HFFc6 (cell line): ENCODE results near the gene NIFK. TPM values are rescaled to one million over a fixed set of nuclear protein-coding genes. Genes with fewer than 3 reads are reported as not detected.
A peak's percentile ranks its signal among the peaks of the same experiment; 100 is the strongest.

Experiments
- DNase-seq: peaks from one replicate; pipeline ENCODE4 v3.0.0-alpha.2; 2018
- H3K27ac Mint-ChIP-seq: 2 replicates; pipeline ENCODE4 v1.8.0; 2020; ENCODE audit warnings: mild to moderate bottlenecking, mixed read lengths
- H3K27me3 Mint-ChIP-seq: 2 replicates; pipeline ENCODE4 v1.8.0; 2021; ENCODE audit warnings: mild to moderate bottlenecking, moderate library complexity, mixed read lengths; ENCODE audit not compliant: insufficient read depth
- H3K36me3 Mint-ChIP-seq: 2 replicates; pipeline ENCODE4 v1.8.0; 2021; ENCODE audit warnings: low read depth, mixed read lengths
- H3K4me1 Mint-ChIP-seq: 2 replicates; pipeline ENCODE4 v1.8.0; 2020; ENCODE audit warnings: low read depth, mixed read lengths
- H3K4me3 Mint-ChIP-seq: 2 replicates; pipeline ENCODE4 v1.8.0; 2020; ENCODE audit warnings: mild to moderate bottlenecking, moderate library complexity, mixed read lengths
- H3K9me3 Mint-ChIP-seq: 2 replicates; pipeline ENCODE4 v1.8.0; 2020; ENCODE audit warnings: mild to moderate bottlenecking, mixed read lengths
- total RNA-seq, 6 experiments: library from RNA; stranded (reverse); fragmentation: NEBNext Ultra II Directional; extraction: Animal tissue kit (Norgen Biotek cat#: 25700); gene quantifications; 2 replicates in 1 of 6; 3 replicates in 5 of 6; pipeline ENCODE4 v1.2.3, GENCODE V29; 2021
- TF ChIP-seq, protein P1 (sequence below): fragments of 200-600 bp; sonication (generic); IDR thresholded peaks from 2 replicates; pipeline ENCODE4 v1.5.0; 2021; ENCODE audit warnings: antibody characterized with exemption, mild to moderate bottlenecking

Gene NIFK
- total RNA-seq, 6 experiments from 2014 or later, result 67.2 to 82.4 (median 73.3) TPM

DNA sequence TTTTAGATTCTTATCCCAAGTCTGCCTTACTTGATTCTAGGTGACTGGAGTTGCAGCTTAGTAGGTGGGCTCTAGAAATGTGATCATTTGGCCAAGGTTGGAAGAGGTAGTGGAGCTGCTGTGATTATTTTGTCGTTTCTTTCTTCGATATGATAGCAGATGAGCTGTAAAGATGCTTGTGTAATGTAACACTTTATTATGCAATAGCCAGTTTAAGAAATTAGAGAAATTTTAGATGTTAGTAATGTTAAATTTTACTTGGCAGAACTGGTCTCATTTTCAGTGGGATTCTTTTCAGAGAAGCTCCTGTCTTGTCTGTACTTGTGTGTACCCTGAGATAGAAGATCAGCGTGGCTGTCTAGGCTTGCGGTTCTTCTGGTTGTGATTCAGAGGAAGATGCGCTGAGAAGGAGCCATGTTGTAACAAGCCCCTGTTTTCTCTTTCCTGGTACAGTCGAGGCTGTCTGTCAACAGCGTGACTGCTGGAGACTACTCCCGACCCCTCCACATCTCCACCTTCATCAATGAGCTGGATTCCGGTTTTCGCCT is 28.1 kb upstream of the NIFK start:
- no peak overlapping the region for H3K4me3 Mint-ChIP-seq
- DNase-seq, result no peak
- H3K27ac Mint-ChIP-seq, result no peak overlapping the region
- no peaks in the 10 kb centered on the region for H3K9me3 Mint-ChIP-seq
- no peaks in the 10 kb centered on the region for H3K4me1 Mint-ChIP-seq
- H3K27me3 Mint-ChIP-seq, result no peaks in the 10 kb centered on the region
- TF ChIP-seq, protein P1, sequence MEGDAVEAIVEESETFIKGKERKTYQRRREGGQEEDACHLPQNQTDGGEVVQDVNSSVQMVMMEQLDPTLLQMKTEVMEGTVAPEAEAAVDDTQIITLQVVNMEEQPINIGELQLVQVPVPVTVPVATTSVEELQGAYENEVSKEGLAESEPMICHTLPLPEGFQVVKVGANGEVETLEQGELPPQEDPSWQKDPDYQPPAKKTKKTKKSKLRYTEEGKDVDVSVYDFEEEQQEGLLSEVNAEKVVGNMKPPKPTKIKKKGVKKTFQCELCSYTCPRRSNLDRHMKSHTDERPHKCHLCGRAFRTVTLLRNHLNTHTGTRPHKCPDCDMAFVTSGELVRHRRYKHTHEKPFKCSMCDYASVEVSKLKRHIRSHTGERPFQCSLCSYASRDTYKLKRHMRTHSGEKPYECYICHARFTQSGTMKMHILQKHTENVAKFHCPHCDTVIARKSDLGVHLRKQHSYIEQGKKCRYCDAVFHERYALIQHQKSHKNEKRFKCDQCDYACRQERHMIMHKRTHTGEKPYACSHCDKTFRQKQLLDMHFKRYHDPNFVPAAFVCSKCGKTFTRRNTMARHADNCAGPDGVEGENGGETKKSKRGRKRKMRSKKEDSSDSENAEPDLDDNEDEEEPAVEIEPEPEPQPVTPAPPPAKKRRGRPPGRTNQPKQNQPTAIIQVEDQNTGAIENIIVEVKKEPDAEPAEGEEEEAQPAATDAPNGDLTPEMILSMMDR, result no peak
- H3K36me3 Mint-ChIP-seq, result peaks cover 33% of the 10 kb centered on the region

DNA sequence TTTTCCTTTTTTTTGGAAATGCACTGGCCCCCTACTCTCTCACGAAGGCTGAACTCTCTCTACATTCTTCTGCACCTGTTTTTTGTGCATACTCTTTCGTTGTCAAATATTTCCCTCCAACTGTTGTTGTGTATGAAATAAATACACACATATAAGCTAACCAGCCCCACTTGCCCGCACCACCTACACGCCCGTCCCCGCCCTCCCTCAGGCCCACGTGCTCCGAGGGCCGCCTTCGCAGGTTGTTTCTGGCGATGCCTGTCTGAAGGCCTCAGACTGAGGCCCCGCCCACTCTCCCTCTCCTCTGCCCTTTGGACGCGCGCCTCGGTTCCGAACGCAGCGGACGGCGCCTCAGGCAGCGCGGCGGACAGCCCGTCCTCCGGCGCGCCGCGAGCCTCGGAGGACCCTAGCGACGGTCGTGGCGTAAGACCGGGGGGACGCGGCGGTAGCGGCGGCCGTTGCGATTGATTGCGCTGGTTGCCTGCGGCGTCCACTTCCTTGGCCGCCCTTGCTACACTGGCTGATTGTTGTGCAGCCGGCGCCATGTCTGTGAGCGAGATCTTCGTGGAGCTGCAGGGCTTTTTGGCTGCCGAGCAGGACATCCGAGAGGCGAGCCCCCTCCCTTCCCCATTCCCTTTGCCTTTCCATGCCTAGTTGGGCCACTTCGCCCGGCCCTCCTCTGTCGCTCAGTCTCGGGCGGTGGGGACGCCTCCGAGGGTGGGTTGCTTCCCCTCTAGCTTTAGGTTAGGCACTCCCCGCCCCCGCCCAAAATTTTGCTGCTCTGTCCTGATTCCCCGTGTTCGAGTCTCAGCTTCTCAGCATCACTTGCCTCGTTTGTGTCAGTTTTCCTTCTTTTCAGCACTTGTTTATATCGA is 18.8 kb upstream of the NIFK start, which contains the start of gene TSN:
Gene TSN (plus strand): TSS at position 415 of the 875 bp plus-strand sequence. CDS start 129 bp downstream, at position 544.
- no peaks in the 10 kb centered on the region for H3K9me3 Mint-ChIP-seq
- DNase-seq, result peak; percentile 94
- peak within 1 kb of the TSS; percentile 93 for H3K27ac Mint-ChIP-seq
- peaks cover 20% of the 10 kb centered on the region for H3K4me1 Mint-ChIP-seq
- H3K36me3 Mint-ChIP-seq, result peaks cover 9% of the 10 kb centered on the region; the same call in 1 of the 2 replicates
- H3K27me3 Mint-ChIP-seq, result no peaks in the 10 kb centered on the region; the same call in 1 of the 2 replicates
- TF ChIP-seq, protein P1, result no peak
- H3K4me3 Mint-ChIP-seq, result peak within 1 kb of the TSS; percentile 99

DNA sequence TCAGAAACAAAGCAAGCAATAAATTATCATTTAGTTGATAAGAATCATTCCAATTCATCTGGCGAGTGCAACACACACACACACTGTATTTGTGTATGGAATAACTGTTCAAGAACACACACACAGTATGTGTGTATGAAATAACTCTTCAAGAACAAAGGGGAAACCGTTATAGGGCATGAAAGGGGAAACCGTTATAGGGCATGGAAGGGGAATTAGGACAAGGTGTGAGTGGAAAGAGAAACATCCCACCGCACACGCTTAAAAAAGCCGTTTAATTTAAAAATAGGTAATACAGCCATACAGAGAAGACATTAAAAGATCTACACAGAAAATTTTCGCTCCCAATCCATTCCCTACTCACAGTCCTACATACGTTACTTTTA is 18.2 kb upstream of the NIFK start:
- TF ChIP-seq, protein P1, result no peak
- Mint-ChIP-seq H3K4me3 (peak overlapping the region; percentile 99), H3K27ac (peak overlapping the region; percentile 64), H3K4me1 (peaks cover 20% of the 10 kb centered on the region), H3K9me3 (no peaks in the 10 kb centered on the region), H3K27me3 (no peaks in the 10 kb centered on the region; the same call in 1 of the 2 replicates), H3K36me3 (peaks cover 9% of the 10 kb centered on the region; the same call in 1 of the 2 replicates)
- no peak for DNase-seq

DNA sequence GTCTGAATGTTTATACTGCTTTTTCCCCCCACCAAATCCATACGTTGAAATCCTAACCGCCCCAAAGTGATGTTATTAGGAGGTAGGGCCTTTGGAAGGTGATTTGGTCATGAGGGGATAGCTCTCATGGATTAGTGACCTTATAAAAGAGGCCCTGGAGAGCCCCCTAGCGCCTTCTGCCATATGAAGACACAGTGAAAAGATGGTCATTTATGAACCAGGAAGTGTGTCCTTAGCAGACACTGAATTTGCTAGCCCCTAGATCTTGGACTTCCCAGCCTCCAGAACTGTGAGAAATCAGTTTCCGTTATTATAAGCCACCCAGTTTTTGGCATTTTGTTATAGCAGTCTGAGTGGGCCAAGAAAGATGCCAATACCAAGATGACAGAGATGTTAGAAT is 11.5 kb upstream of the NIFK start:
- H3K27ac Mint-ChIP-seq, result no peak overlapping the region
- H3K9me3 Mint-ChIP-seq, result no peaks in the 10 kb centered on the region
- peaks cover 6% of the 10 kb centered on the region; the same call in 1 of the 2 replicates for H3K4me1 Mint-ChIP-seq
- TF ChIP-seq, protein P1, result peak; percentile 69
- DNase-seq, result peak; percentile 29
- H3K27me3 Mint-ChIP-seq, result peaks cover 3% of the 10 kb centered on the region
- no peak overlapping the region for H3K4me3 Mint-ChIP-seq
- H3K36me3 Mint-ChIP-seq, result no peaks in the 10 kb centered on the region

DNA sequence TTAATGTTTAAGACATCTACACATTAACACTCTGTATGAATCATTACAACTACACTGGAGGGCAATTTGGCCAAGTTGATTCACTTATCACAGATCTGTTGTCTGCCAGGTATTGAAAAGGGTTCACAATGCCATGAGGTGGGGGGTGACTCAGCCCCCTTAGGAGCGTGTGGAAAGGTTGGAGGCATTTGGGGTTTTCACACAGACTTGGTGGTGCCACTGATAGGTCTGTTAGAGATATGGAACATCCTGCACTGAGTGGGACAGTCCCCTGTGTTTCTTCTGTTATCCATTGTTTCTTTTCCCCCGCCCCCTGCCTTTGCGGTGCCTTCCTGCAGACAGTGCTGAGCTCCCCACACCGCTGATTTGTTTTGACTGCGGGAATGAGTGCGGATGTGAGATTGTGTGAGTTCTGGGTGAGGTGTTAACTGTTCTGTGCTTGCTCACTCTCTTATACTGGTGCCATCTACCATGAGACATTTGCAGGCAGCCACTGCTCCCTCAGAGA is 9.4 kb upstream of the NIFK start:
- Mint-ChIP-seq H3K36me3 (no peaks in the 10 kb centered on the region), H3K27ac (no peak overlapping the region), H3K9me3 (no peaks in the 10 kb centered on the region), H3K4me3 (no peak overlapping the region), H3K4me1 (peaks cover 6% of the 10 kb centered on the region; the same call in 1 of the 2 replicates), H3K27me3 (peaks cover 5% of the 10 kb centered on the region)
- DNase-seq, result no peak
- TF ChIP-seq, protein P1, result no peak
